NCI-H2029 treated with DMSO at 0.1 percent for 48 hours (cell line): ENCODE results near the gene IFI16.
"Not testable (repeated sequence)": the region's sequence is repeated elsewhere in the genome, so short reads cannot be mapped to it uniquely, and the experiment has no call there.

Experiments
- DNase-seq: peaks from one replicate; lab custom pipeline; 2025; lab: John Stamatoyannopoulos, UW

IFI16 gene

DNA sequence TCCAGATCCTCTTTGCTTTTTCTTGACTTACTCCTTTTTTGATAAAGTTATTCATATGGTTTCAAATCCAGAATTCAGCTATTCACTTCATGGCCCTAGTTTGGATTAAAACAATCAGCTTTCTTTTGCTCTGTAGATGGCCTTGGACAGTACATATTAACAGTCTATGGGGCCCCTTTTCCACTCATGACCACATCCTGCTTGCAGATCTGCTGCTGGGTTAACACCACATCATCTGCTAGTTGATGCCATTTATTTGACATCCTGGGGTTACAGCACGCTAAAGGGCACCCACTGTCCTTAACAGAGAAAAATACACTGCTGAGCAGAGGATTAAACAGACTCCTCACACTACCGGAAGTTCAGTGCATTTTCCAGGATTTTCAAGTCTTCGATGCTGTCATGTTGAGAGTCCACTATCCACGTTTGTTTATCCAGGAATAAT, 941 bp upstream of the IFI16 start:
- DNase-seq = no peak

DNA sequence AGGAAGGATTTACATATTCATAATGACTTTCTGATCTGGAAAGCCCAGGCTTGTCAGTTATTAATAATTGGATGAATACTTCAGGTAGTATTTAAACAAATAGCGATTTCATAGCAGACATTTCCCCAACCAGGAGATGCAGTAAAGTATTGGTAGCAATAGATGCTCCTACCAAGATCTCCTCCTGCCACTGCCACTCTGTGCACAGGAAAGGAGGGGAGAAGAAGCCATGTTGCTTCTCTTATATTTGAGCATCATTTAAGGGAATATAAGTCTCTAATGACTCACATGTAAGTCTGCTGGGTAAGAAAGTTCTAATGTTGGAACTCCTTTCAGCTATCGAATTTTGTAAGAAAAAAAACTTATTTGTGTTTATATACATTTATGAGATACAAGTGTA, 420 bp upstream of the IFI16 start:
- no peak for DNase-seq

- DNase-seq = no peak
Measured at GRCh38 chr1:159010391-159010790, 684 bp downstream of the IFI16 start.

- DNase-seq = not testable (repeated sequence)
Measured at GRCh38 chr1:159011001-159011400, 1.3 kb downstream of the IFI16 start.

- DNase-seq = no peak
Measured at GRCh38 chr1:159011751-159012150, 2.0 kb downstream of the IFI16 start.

GRCh38 chr1:159012495-159012894, 2.8 kb downstream of the IFI16 start:
- DNase-seq = no peak

DNA sequence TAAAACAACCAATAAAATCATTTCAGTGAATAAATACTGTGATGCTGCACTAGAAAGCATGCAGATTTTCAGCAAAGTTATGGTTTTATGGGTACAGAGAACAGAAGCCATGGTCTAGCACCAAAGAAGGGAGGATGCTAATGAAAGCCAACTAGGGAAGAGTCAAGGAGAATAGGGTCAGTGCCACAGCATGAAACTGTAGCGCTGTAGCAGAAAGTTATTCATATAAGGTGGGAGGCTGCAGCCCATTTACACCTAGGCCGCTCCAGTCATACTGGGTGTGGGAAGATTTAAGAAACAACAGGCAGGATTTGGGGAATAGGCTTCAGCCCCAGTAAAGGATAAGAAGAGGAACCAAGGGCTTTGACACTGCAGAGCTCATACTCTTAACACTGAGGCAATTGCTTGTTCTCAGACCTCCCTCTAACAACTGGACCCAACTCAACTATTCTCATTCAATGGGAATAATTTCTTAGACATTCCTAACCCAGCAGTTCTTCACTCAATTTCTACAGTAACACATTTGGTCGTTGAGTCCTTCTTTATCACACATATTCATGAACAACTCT, 4.4 kb downstream of the IFI16 start:
- no peak for DNase-seq

GRCh38 chr1:159014851-159015250, 5.1 kb downstream of the IFI16 start:
- no peak for DNase-seq

GRCh38 chr1:159015440-159015909, 5.8 kb downstream of the IFI16 start:
- no peak for DNase-seq

GRCh38 chr1:159023723-159024122, 14.0 kb downstream of the IFI16 start:
- no peak for DNase-seq

GRCh38 chr1:159025043-159025442, 15.3 kb downstream of the IFI16 start:
- DNase-seq = no peak

- not testable (repeated sequence) for DNase-seq
Measured at GRCh38 chr1:159026841-159027240, 17.1 kb downstream of the IFI16 start.

DNA sequence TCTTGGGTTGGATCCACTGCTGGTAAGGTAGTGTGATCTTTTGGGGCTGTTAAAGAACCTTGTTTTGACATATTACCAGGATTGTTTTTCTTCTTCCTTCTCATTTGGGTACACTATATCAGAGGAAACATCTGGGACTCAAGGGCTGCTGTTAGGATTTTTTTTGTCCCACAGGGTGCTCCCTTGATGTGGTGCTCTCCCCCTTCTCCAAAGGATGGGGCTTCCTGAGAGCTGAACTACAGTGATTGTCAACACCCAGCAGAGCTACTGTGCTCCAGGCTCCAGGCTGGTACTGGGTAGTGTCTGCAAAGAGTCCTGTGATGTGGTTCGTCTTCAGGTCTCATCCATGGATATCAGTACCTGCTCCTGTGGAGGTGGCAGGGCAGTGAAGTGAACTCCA, 20.6 kb downstream of the IFI16 start:
- DNase-seq = no peak

GRCh38 chr1:159030877-159031447, 21.3 kb downstream of the IFI16 start:
- no peak for DNase-seq

DNA sequence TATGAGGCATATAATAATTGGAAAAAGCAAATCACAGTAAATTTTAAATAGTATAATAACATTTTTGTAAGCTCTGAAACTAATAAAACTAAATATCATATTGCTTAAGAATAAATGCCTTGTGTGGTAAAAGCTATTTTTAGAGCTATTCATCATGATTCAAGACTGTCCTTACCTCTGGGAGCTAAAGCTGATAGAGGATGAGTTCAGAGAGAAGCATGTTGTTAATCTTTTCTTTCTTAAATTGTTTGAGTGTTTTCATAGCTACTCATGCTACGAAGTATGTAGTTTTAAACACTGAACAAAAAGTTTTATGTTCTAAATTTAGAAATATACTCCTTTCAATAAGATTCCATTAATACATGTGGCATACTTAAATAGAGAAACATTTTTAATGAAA, 30.5 kb downstream of the IFI16 start:
- no peak for DNase-seq

DNA sequence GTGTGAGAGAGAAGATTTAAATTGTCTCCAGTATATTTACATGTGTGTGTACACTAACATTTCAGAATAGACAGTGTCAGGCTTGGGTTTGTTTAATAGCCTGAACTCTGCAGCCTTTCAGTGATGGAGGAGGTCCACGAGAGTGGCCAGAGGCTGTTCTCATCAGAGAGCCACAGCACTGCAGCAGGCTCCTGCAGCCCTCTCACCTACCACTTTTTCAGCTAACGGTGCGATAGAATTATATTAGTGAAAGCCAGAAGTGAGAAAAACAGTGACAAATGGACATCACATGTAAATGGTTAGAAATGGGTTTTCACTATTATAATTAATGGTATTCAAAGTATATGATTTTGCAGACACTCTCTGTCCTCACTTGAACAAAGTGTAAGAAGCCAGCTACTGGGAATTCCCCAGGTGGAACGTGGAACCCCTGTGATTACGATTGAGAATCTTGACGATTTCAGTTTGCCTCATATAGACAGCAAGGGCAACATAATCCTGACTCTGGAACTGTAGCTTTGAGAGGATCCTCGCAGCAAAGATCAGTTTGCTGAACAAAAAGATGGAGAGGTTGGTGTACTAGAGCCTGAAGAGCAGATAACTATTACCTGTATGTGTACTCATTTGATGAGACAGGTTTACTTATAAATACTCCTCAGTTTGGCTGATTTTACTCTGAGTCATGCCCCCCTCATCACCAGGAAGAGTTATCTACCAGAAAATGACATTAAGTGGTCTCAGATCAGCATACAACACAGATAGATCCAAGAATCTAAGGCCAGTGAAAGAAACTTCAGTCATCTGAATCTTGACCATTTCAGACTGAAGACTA, 31.4 kb downstream of the IFI16 start:
- DNase-seq = no peak

DNA sequence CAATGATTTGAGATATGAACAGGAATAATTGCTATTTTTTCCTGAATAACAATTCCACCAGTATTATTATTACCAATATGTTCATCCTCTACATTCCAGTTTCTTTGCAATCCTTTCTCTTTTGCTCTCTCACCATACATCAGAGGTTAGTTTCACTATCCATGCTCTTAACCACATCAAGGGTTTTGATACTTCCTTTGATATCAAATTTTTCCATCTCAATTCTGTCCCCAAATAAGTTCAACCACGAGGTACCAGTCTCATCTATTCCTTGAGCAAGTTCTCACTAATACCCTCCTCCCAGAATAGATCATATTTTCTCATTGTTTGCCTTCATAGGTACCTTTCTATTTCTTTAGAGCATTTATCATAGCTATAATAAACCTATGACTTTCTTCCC, 36.8 kb downstream of the IFI16 start:
- DNase-seq = not testable (repeated sequence)

GRCh38 chr1:159051436-159051835, 41.7 kb downstream of the IFI16 start:
- DNase-seq = no peak

DNA sequence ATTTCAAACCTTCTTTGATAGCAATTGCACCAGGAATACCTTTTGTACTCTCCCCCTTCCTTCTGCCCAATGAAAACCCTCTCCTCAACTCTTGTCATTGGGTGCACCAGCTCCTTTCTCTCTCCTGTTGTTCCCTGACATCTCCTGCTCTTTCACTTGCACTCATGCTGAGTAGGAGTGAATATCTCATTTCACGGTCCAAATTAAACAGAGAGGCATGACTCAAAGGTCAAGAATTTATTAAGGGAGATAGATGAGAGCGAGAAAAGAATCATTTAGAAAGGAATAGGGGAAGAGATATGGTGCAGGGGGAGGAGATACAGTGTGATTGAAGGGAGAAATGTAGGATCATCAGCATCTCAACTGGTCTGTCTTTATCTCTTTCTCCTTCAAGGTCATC, 44.7 kb downstream of the IFI16 start:
- no peak for DNase-seq

- DNase-seq = no peak
Measured at GRCh38 chr1:159055181-159055641, 45.5 kb downstream of the IFI16 start.

DNA sequence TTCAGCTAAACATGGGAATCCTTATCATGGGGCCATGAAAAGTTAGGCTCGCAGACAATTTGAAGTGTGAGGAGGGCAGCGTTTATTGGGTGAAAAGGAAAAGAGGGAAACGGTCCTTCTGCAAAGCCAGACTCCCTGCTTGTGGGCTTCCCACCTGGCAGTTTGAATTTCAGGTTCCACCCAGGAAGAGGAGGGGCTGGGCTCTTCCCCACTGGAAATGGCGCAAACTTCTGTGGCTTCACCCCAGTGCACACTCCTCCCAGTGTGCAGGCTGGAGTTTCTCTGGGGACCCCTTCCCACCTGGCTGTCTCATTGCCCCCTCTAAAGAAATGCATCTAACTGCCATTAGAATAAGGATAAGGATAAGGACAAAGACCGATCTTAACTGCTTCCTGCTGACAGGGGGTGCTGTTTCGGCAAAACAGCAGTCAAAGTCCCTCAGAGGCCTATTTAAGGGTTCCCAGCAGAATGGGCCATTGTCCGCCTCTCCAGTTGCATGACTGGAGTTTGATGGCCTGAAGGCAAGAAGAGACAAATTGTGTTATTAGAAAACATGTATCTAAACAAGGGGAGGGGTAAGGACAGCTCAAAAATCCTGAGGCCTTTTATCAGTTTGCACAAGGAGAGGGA, 46.5 kb downstream of the IFI16 start:
- no peak for DNase-seq

DNA sequence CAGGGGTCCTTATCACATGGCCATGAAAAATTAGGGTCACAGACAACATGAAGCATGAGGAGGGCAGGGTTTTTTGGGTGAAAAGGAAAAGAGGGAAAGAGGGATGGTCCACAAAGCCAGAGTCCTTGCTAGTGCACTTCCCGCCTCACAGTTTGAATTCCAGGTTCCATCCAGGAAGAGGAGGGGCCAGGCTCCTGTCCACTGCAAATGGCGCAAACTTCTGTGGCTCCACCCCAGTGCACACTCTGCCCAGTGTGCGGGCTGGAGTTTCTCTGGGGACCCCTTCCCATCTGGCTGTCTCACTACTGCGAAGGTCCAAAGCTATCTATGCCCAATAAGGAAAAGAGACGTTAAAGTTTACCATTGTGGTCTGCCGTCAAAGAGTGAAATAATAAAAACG, 49.0 kb downstream of the IFI16 start:
- DNase-seq = no peak

- DNase-seq = no peak
Measured at GRCh38 chr1:159065106-159065505, 55.4 kb downstream of the IFI16 start.
